Activated T-cell treated with anti-CD3 and anti-CD28 coated beads, Interleukin-2, amount 50 U/mL, for 48 hours (primary cell): Measurements from ENCODE around the gene EFS.

ENCODE experiments used
- DNase-seq, 2 experiments: peaks; one replicate each; pipeline ENCODE4 v3.0.0-alpha.2; 2020

EFS gene

DNA sequence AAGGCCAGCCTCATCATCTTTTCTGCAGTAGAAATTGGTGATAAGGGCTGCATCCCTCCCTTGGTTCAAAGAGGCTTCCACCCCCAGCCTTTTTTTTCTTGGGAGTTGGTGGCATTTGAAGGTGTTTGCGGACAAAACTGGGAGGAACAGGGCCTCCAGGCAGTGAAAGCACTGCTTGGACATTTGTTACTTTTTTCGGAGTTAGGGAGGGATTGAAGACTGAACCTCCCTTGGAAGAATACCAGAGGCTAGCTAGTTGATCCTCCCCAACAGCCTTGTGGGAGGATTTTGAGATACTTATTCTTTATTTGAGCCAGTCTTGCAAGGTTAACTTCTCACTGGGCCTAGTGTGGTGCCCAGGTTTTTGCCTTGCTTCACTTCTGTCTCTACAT is 40.5 kb downstream of the EFS start:
- no peak for DNase-seq

DNA sequence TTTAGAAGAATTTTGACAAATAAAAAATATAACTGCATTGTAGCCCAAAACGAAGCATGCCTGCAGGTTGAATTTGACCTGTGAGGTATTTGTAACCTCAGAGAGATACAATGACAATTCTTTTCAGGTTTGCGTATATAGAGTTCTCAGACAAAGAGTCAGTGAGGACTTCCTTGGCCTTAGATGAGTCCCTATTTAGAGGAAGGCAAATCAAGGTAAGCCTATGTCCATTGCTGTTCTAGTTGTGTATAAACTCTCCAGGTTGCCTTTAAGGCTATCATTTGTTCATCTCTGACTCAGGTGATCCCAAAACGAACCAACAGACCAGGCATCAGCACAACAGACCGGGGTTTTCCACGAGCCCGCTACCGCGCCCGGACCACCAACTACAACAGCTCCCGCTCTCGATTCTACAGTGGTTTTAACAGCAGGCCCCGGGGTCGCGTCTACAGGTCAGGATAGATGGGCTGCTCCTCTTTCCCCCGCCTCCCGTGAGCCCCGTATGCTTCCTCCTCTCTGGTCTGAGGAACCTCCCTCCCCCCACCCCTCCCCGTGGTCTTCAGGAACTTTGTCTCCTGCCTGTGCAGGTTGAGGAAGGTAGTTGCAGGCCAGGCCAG is 41.0 kb downstream of the EFS start:
- no peak for DNase-seq

DNA sequence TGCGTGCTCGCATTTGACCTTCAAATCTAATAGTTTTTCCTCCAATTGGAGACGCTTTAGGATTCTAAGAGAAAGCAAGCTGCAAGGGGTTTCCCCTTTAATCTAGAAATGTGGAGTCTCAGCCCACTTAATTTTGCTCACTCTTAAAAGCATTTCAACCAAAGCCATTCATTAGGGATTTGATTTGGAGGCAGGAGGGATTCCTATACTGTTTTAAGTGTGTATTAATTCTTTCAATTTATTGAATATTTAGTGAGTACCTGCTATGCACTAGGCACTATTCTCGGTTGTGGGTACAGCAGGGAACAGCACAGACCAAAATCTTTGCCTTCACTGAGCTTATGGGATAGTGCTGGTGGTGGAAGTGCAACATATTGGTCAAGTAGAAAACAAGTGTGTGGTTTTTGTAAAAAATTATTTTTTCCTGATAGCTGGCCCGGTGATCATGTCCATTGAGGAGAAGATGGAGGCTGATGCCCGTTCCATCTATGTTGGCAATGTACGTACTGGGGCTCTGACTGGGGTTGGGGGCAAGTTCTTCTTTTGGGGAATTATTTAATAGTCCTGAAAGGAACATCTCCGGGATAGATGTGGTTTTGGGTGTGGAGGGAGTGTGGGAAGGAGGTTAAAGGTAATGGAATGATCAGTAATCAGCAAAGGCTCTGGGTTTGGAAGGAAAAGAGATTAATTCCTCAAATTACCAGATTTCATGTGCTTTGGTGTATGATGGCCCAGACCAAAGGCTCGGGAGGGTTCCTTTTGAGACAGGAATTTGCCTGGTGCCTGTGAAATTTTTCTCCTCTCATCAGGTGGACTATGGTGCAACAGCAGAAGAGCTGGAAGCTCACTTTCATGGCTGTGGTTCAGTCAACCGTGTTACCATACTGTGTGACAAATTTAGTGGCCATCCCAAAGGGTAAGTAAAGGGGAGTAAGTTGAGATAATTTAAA is 42.1 kb downstream of the EFS start:
- DNase-seq = no peak

DNA sequence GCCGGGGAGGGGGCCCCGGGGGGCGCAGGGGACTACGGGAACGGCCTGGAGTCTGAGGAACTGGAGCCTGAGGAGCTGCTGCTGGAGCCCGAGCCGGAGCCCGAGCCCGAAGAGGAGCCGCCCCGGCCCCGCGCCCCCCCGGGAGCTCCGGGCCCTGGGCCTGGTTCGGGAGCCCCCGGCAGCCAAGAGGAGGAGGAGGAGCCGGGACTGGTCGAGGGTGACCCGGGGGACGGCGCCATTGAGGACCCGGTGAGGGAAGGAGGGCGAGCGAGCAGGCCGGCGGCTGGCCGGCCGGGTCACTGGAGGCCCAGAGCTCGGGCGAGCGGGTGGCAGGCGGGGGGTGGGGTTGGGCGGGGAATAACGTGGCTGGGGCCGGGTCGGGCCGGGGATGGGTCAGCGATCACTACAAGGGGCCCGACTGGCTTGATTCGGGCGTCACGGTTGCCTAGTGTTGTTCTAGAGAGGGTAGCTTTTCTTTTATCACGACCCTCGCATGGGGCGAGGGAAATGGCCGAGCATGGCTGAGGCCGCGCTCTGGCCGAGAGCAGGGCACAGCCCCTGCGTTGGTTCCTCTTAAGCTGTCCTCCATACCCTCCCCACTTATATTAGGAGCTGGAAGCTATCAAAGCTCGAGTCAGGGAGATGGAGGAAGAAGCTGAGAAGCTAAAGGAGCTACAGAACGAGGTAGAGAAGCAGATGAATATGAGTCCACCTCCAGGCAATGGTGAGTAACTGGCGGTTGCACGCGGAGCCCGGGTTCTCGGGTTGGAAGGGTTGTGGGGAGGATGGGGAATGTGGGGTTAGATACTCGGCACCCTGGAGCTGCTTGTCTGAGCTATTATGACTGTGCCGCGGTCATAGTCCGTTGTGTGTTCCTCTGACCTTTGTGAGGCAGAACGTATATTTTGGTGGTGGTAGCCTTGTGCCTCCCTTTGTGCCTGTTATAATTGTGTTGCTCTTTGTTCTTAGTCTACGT is 43.1 kb downstream of the EFS start:
- peak; percentile 80 to 83 for DNase-seq

DNA sequence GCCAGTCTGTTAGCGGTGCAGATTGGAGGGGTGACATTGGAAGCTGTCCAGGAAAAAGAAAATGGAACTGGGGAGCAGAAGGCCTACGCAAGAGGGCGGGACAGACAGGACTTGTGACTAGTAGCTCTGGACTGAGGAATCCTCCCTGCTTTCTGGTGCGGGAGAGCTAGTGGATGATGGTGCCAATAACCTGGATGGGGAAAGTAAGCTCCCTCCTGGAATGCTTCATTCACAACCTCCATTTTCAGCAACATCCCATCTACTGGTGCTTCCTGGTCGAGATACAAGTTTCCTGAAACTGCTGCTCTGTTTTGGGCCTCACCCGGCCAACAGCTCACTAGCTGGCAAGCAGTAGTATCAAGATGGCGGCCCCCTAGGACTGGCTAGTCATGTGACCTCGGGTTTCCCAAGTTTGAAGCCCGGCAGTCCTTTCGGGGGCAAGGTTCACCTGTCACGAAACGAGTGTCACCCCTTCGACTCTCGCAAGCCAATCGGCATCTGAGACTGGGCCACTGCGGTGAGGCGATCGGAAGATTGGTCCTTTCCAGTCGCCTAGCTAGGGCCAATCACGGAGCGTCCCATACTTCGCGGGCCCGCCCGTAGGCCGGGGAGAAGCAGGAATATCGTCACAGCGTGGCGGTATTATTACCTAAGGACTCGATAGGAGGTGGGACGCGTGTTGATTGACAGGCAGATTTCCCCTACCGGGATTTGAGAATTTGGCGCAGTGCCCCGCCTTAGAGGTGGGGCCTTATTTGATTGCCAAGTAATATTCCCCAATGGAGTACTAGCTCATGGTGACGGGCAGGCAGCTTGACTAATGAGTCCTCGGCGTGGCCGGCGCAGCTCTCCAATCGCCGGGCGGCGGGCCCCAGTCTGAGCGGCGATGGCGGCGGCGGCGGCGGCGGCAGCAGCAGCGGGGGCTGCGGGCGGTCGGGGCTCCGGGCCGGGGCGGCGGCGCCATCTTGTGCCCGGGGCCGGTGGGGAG is 44.1 kb downstream of the EFS start, which contains the start of gene PABPN1:
Gene PABPN1 (plus strand): TSS at position 874 of the 988 bp plus-strand sequence. CDS start 13 bp downstream, at position 887.
- peak; percentile 97 for DNase-seq

DNA sequence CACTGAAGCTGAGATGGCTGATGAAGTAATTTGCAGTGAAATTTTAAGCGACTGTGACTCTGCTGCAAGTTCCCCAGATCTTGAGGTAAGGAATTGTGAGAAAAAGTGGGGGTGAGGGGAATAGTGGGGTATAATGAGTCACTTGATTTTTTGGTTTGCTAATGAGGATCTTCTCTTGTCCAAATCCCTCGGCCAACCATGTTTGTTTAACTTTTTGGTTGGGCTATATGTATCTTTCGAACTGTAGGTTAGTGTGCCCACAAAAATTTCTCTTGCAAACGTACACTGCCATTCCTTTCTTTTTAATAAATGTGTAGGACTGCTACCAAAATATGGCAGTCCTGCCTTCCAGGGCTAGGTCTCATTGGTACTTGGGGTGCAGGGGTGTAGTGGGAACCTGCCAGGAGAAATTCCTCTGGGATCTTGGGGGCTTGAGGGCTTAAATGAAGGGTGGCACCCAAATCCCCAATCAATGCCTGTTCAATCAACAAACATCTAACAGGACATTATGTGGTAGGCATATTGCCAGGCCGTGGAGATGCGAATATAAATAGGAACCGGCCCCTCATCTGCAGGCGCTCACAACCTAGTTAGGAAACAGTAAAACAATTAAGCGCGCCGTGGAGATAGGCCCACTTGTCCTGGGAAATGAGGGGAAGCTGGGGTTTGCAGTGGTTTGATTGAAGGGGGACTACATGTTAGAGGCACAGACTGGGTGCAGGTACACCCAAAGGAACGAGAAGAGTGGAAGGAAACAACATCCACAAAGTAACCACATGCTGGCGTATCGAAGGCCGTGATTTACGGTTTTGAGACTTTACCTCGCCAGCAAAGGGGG is 45.0 kb downstream of the EFS start:
- peak in 1 of 2 experiments; percentile 40 for DNase-seq

DNA sequence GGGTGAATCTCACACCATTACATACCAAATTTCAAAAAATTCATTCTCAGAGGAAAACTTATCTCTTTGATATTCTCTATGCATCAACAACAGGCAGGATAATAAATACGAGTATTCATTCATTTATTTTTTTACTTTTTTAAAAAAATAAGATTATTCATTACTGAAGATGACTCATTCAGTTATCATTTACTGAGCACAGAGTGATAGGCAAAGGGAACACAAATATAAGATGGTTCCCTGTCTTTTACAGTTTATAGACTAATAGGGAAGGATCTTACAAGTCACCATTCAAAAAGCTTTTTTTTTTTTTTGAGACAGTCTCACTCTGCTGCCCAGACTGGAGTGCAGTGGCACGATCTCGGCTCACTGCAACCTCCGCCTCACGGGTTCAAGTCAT is 48.7 kb downstream of the EFS start:
- DNase-seq = no peak

DNA sequence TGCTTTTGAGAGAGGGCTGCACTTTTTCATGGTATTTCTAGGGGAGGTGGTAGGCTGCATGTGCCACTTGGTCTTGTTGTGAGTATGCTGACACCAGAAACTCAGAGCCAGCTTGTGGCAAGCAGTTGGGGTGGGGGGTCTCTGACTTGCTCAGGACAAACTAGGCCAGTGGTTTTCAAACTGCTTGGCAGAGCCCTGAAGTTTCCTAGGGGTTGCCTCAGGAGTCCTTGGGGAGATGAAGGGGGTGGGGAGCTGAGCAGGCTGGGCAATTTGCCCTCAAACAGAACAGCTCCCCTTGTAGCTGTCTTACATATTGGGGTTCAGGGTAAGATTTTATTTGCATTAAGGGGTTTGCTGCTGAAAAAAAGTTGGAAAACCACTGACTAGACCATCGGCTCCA is 54.4 kb downstream of the EFS start:
- no peak for DNase-seq

DNA sequence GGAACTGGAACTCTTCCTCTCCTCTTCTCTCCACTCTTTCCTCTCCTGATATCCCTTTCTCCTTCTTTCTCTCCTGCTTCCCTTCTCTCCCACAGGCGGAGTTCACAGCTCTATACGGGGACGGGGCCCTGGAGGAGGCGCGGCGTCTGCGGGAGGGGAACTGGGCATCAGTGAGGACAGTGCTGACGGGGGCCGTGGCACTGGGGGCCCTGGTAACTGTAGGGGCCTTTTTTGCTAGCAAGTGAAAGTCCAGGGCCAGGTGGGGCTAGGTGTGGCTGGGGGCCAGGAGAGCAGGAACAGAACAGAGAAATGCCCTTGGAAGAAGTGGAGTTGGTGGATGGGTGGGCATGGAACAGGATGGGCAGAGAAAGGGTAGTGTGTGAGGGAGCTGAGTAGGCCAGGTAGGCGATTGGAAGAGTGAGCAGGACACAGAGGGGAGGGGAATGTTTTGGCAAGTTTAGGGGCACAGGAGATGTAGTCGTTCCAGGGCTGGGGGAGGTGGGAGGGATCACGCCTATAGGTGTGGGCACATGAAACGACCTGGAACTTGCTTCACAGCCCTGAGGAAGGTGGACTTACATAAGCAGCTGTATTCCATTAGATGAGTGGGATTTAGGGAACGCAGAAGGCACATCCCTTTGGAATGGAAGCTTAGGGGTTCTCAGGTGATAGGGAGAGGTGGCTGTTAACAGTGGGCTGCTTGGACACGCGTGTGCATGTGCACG is 56.1 kb downstream of the EFS start:
- DNase-seq = no peak

DNA sequence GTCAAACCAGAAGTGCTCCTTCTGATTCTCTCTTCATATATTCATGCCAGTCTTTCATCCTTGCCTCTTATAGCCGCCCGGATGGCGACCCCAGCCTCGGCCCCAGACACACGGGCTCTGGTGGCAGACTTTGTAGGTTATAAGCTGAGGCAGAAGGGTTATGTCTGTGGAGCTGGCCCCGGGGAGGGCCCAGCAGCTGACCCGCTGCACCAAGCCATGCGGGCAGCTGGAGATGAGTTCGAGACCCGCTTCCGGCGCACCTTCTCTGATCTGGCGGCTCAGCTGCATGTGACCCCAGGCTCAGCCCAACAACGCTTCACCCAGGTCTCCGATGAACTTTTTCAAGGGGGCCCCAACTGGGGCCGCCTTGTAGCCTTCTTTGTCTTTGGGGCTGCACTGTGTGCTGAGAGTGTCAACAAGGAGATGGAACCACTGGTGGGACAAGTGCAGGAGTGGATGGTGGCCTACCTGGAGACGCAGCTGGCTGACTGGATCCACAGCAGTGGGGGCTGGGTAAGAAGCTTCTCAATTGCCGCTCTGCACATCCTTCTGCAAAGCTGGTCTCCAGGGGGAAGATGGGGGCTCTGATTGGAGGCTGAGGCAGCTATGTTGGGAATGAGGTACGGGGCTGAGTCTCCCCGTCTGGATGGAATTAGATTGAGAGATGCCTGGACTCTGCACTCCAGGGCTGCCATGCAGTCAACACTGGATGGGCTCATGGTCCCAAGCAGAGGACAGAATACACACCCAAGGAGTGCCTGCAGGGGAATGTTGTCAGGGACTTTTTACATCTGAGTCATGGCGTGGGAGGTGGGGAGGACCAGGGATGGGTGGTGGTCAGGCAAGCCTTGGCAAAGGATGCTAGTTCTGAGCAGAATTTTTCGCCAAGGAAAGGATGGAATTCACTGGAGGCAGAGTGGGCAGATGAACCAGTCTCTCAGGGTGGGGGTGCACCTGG is 57.0 kb downstream of the EFS start:
- no peak for DNase-seq

DNA sequence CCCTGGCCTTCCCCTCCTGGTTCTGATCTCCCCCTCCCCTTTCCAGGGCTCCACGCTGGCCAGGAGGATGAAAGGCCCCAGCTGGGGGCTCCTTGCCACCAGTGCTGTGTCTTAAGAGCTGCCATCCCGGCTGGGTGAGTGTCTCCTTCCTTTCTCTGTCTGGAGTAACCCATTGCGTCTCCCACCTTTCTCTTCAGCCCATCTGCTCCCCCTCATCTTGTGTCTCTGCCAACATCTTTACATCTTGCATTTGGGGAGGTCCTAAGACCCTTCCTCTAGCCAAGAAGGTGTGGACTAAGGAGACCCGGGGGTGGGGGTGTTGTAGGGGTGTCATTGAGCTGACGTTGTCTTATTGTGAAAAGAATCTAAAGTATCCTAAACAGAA is 57.8 kb downstream of the EFS start:
- DNase-seq = no peak

DNA sequence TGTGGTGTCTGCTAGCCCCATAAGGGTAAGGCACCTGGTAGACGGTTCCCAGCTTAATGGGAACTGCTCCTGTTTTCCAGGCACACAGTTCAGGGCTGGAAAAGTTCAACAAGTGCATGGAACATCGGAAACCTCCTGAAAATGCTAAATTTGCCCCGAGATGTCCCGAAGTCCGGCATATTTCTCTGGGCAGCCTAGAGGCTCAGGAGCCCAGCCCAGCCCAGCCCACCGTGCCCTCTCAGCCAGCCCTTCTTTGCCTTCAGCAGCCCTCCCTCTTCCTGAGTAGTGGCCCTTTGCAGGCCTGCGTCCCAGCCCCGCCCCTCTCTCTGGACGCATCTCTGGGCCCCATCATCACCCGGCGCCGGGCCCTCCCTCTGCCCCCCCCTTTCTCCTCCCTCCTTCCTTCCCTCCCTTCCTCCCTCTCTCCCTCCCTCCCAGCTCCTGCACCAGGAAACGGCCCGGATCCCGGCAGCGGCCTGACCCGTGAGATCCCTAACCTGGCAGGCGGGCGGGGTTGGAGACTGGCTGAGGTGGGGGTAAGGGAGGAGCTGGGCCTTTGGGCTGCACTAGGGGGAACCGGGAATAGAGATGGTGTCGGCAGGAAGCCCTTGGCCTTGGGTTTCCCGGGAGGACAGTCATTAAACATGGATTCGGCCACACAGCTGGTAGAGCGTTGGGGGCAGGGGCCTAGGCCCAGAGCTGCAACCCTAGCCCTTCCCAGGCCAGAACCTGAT is 58.4 kb downstream of the EFS start, which contains the start of gene BCL2L2:
Gene BCL2L2 (plus strand): TSS at position 422 of the 734 bp plus-strand sequence. CDS start 935 bp downstream, outside the sequence.
- no peak for DNase-seq
